Measurements from ENCODE around the gene TNFAIP8.

Gene TNFAIP8

DNA sequence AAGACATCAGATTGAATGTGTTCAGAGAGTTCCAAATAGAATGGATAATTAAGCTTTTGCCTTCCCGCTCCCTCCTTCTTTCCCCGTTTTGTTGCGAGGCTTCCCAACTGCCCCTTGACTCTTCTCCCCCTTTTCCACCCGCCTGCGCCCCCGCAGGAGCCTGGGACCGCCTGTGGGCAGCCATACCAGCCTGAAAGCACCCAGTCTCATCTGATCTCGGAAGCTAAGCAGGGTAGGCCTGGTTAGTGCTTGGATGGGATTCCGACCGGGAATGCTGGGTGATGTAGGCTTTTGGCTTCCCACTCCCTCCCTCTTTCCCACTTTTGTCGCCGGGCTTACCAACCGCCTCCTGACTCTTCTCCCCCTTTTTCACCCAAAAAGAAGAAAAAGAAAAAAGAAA lies 89.7 kb downstream of the TNFAIP8 start:
- DNase-seq, result no peak
- Histone ChIP-seq H3K27me3 (replicated peaks in 2 of 5; ENCODE audit: control insufficient read depth in 4 of 5, insufficient read depth in 5 of 5, low read length in 4 of 5) (no peaks in the 10 kb centered on the region), H3K4me1 (ENCODE audit: control extremely low read depth in 1 of 4, control insufficient read depth in 4 of 4, insufficient read depth in 4 of 4, low read length in 3 of 4) (no peaks in the 10 kb centered on the region), H3K9me3 (ENCODE audit: control extremely low read depth in 1 of 5, control insufficient read depth in 4 of 5, insufficient read depth in 2 of 5, low read depth in 1 of 5, low read length in 4 of 5) (peaks cover 0 to 13% (median 12%) of the 10 kb centered on the region in 5 experiments), H3K4me3 (ENCODE audit: control insufficient read depth in 1 of 7, extremely low read depth in 1 of 7, insufficient read depth in 4 of 7, low read depth in 2 of 7, low read length in 6 of 7) (no peak overlapping the region), H3K27ac (ENCODE audit: insufficient read depth in 1 of 2, low read depth in 1 of 2, low read length in 2 of 2, poor library complexity in 1 of 2, severe bottlenecking in 2 of 2) (no peak overlapping the region), H3K36me3 (ENCODE audit: control insufficient read depth in 4 of 4, insufficient read depth in 4 of 4, low read length in 3 of 4) (no peaks in the 10 kb centered on the region)
- CTCF ChIA-PET, result interaction anchor here (1.5 kb wide), 1 partner anchor 13 kb away, joined by 3 read pairs; no protein-coding TSS in a partner anchor
- 91% methylated on average over 6 of the region's 13 CpGs for WGBS (ENCODE audit: insufficient coverage)
- POLR2A ChIA-PET, result no interaction called here
